GM19328 (cell line): ENCODE data around the gene ST6GALNAC6.

Experiments
- ATAC-seq: cut with Tn5 transposase; IDR thresholded peaks from one replicate; pipeline ENCODE4 v1.9.1; 2021; ENCODE audit warnings: mild to moderate bottlenecking, moderate library complexity; ENCODE audit not compliant: unreplicated experiment

The ST6GALNAC6 gene

GRCh38 chr9:127934248-127934647 lies 34.8 kb upstream of the ST6GALNAC6 start:
- no peak for ATAC-seq

GRCh38 chr9:127931092-127931881 lies 31.9 kb upstream of the ST6GALNAC6 start:
- peak; percentile 18 for ATAC-seq

- peak; percentile 75 for ATAC-seq
Measured at GRCh38 chr9:127930231-127931091, 31.1 kb upstream of the ST6GALNAC6 start, which contains the start of gene PIP5KL1. Gene PIP5KL1, minus strand, starts transcription at chr9:127930777. Its CDS starts 25 bp downstream, at chr9:127930752.

- ATAC-seq: no peak
Measured at GRCh38 chr9:127929625-127929979, 30.2 kb upstream of the ST6GALNAC6 start.

- ATAC-seq: no peak
Measured at GRCh38 chr9:127928676-127929624, 29.5 kb upstream of the ST6GALNAC6 start.

GRCh38 chr9:127927988-127928675 lies 28.7 kb upstream of the ST6GALNAC6 start:
- ATAC-seq: no peak

GRCh38 chr9:127927201-127927987 lies 28.0 kb upstream of the ST6GALNAC6 start:
- no peak for ATAC-seq

- no peak for ATAC-seq
Measured at GRCh38 chr9:127926906-127927200, 27.4 kb upstream of the ST6GALNAC6 start.

- ATAC-seq: no peak
Measured at GRCh38 chr9:127925959-127926905, 26.8 kb upstream of the ST6GALNAC6 start.

GRCh38 chr9:127924736-127925444 lies 25.5 kb upstream of the ST6GALNAC6 start:
- no peak for ATAC-seq

- ATAC-seq: no peak
Measured at GRCh38 chr9:127923771-127924170, 24.4 kb upstream of the ST6GALNAC6 start.

- no peak for ATAC-seq
Measured at GRCh38 chr9:127923046-127923445, 23.6 kb upstream of the ST6GALNAC6 start.

- ATAC-seq: no peak
Measured at GRCh38 chr9:127921557-127922120, 22.2 kb upstream of the ST6GALNAC6 start.

GRCh38 chr9:127920794-127921193 lies 21.4 kb upstream of the ST6GALNAC6 start:
- ATAC-seq: no peak

GRCh38 chr9:127919253-127919815 lies 19.9 kb upstream of the ST6GALNAC6 start:
- ATAC-seq: no peak

- ATAC-seq: no peak
Measured at GRCh38 chr9:127918183-127919107, 19.0 kb upstream of the ST6GALNAC6 start.
